ENCODE results near the gene EBF3.

Gene EBF3

DNA sequence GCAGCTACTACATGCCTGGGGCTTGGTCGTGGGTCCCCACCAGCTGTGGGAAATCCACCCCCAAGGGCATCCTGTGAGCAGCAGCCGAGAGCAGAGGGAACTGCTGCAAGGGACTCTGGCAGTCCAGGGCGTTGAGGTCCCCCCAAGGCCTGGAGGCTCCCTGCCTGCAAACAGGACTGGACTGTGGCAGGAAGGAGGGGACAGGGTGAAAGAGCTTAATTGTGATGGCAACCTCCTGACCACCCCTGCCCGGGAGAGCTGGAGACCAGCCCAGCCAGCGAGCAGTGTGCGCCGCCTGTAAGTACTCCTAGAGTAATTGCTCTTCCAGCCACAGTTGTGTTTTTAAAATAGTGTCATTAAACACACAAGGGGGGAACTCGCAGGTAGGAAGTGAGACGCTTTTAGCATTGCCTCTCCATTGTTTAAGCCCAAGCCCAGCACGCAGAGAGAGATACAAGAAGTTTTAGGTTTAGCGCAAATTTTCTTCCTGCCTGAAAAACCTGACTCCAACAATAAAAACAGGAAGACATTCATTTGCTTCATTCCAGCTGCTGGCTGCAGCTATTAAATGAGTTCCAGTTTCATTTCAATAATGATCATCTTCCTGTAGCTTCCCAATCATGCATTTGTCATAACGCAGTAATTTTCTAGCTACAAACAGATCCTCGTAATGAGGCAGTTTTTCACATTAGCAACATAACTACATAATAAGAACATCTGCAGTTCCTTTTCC lies 111.1 kb downstream of the EBF3 start:
- Histone ChIP-seq H3K9ac (ENCODE audit: low read depth, low read length) (no peak overlapping the region), H3K27ac (ENCODE audit: low read length) (no peak overlapping the region), H3K9me3 (ENCODE audit: insufficient read depth, low read depth, low read length) (no peaks in the 10 kb centered on the region; the same call in 1 of the 2 replicates), H3K27me3 (ENCODE audit: insufficient read depth, low read length) (no peaks in the 10 kb centered on the region), H3K36me3 (ENCODE audit: insufficient read depth, low read depth, low read length) (no peaks in the 10 kb centered on the region), H3K4me3 (ENCODE audit: low read length) (no peak overlapping the region), H3K4me1 (ENCODE audit: insufficient read depth, low read length) (no peaks in the 10 kb centered on the region)

DNA sequence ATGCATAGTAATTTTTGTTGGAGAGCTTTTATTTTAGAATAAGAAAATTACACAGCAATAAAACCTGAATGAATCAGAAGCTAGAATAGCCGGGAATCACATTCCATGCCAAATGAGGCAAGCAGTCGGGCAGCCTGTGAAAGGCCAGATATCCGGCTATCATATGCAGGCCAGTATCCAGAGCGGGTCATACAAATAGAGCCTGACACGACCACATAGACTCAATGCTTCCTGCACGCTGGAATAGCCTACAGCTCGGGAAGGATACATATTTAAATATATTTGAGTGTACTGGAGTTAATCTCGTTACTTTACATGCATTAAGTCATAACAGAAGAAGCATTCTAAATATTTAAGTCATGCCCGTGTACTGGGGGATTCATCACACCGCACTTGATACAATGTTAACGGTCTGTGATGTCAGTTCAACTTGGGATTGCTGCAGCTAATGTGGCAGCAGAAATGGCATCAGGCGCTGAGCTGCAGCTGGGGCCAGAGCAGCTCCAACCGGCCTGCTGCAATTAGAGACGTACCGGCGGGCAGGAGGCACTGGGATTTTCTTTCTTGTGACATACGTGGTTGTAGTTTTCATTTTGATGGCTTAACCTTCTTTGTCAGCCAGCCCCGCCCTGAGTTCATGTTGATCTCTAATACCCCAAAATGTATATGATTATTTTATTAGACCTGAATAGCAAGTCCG lies 112.0 kb downstream of the EBF3 start:
- H3K27me3 ChIP-seq (ENCODE audit: insufficient read depth, low read length) = no peaks in the 10 kb centered on the region
- H3K4me3 ChIP-seq (ENCODE audit: low read length) = no peak overlapping the region
- no peak overlapping the region for H3K9ac ChIP-seq (ENCODE audit: low read depth, low read length)
- no peaks in the 10 kb centered on the region; the same call in 1 of the 2 replicates for H3K9me3 ChIP-seq (ENCODE audit: insufficient read depth, low read depth, low read length)
- H3K36me3 ChIP-seq (ENCODE audit: insufficient read depth, low read depth, low read length) = no peaks in the 10 kb centered on the region
- H3K27ac ChIP-seq (ENCODE audit: low read length) = no peak overlapping the region
- peaks cover 4% of the 10 kb centered on the region; the same call in 1 of the 2 replicates for H3K4me1 ChIP-seq (ENCODE audit: insufficient read depth, low read length)

DNA sequence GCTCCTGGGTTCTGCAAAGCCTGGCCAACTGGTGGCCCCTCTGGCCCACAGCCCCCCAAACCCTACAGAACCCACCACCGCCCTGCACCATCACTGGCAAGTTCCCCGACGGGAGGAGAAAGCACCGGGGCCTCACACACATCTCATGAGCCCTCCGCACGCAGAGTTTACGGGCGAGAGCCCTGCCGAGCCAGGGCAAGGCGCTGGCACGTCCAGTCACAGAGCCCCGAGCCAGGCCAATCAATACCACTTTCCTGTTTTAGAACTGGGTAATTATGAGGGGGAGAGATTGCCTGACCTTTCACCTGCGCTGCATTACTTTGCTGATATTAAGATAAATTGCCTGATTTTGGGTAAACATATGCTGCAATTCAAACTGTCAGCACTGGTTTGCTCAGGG lies 113.3 kb downstream of the EBF3 start:
- Histone ChIP-seq H3K9me3 (ENCODE audit: insufficient read depth, low read depth, low read length) (no peaks in the 10 kb centered on the region), H3K4me3 (ENCODE audit: low read length) (no peak overlapping the region), H3K4me1 (ENCODE audit: insufficient read depth, low read length) (peaks cover 4% of the 10 kb centered on the region; the same call in 1 of the 2 replicates), H3K27ac (ENCODE audit: low read length) (no peak overlapping the region), H3K9ac (ENCODE audit: low read depth, low read length) (no peak overlapping the region), H3K27me3 (ENCODE audit: insufficient read depth, low read length) (no peaks in the 10 kb centered on the region), H3K36me3 (ENCODE audit: insufficient read depth, low read depth, low read length) (no peaks in the 10 kb centered on the region)

DNA sequence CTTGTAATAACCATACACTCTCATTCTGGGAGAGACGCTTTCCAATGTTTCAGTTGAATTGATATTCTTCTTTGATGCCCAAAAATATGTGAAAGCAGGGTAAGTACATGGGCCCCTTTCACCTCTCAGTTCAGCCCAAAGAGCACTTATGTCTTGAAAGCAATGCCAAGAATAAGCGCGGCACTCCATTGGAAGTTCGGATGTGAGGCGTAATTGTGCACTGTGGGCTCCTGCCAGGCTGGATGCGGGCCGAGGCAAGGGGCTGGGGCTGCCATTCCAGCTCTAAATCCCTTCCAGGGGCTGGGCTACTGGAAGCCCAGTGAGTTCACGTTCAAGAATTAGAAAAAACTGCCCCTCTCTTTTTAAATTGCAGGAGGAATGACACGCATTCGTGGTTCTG lies 113.8 kb downstream of the EBF3 start:
- H3K9me3 ChIP-seq (ENCODE audit: insufficient read depth, low read depth, low read length) = no peaks in the 10 kb centered on the region
- no peaks in the 10 kb centered on the region for H3K27me3 ChIP-seq (ENCODE audit: insufficient read depth, low read length)
- peaks cover 5% of the 10 kb centered on the region; the same call in 1 of the 2 replicates for H3K4me1 ChIP-seq (ENCODE audit: insufficient read depth, low read length)
- no peaks in the 10 kb centered on the region for H3K36me3 ChIP-seq (ENCODE audit: insufficient read depth, low read depth, low read length)
- no peak overlapping the region for H3K4me3 ChIP-seq (ENCODE audit: low read length)
- H3K27ac ChIP-seq (ENCODE audit: low read length) = no peak overlapping the region
- no peak overlapping the region for H3K9ac ChIP-seq (ENCODE audit: low read depth, low read length)

DNA sequence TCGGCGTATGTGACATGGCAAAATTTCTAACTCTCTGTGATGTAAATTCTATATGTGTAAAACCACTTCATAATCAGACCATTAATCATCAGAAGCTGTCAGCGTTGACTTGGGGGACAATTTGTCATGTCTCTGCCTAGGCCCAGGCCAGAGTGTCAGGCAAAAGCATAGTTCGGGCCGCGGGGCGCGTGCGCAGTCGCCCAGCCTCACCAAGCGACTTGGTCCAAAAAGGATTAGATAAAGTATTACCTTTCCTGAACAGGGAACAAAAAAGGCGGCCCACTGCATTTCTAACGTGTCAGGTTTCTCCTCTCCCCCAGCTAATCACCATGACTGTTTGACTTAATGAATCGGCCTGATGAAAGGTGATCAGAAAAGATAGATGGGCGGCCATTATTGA lies 114.2 kb downstream of the EBF3 start:
- no peak overlapping the region for H3K27ac ChIP-seq (ENCODE audit: low read length)
- H3K27me3 ChIP-seq (ENCODE audit: insufficient read depth, low read length) = no peaks in the 10 kb centered on the region
- no peak overlapping the region for H3K4me3 ChIP-seq (ENCODE audit: low read length)
- H3K9ac ChIP-seq (ENCODE audit: low read depth, low read length) = no peak overlapping the region
- peaks cover 9% of the 10 kb centered on the region; the same call in 1 of the 2 replicates for H3K4me1 ChIP-seq (ENCODE audit: insufficient read depth, low read length)
- no peaks in the 10 kb centered on the region for H3K9me3 ChIP-seq (ENCODE audit: insufficient read depth, low read depth, low read length)
- H3K36me3 ChIP-seq (ENCODE audit: insufficient read depth, low read depth, low read length) = no peaks in the 10 kb centered on the region

DNA sequence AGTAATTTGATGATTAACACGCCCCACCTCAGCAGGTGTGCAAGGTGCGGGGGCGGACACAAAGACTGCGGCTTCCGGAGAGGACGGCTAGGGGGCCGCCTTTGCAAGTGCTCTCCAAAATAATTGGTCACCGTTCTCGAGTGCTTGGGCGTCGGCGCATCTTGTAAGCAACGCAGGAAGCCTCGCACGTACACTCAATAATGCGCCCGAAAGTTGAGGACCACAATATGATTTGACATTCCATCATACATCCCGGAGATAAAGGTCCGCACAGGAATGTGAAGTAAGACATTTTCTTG lies 114.7 kb downstream of the EBF3 start:
- no peak overlapping the region for H3K4me3 ChIP-seq (ENCODE audit: low read length)
- H3K27me3 ChIP-seq (ENCODE audit: insufficient read depth, low read length) = no peaks in the 10 kb centered on the region
- H3K9me3 ChIP-seq (ENCODE audit: insufficient read depth, low read depth, low read length) = no peaks in the 10 kb centered on the region
- H3K36me3 ChIP-seq (ENCODE audit: insufficient read depth, low read depth, low read length) = no peaks in the 10 kb centered on the region
- H3K9ac ChIP-seq (ENCODE audit: low read depth, low read length) = no peak overlapping the region
- peaks cover 9% of the 10 kb centered on the region; the same call in 1 of the 2 replicates for H3K4me1 ChIP-seq (ENCODE audit: insufficient read depth, low read length)
- H3K27ac ChIP-seq (ENCODE audit: low read length) = no peak overlapping the region

DNA sequence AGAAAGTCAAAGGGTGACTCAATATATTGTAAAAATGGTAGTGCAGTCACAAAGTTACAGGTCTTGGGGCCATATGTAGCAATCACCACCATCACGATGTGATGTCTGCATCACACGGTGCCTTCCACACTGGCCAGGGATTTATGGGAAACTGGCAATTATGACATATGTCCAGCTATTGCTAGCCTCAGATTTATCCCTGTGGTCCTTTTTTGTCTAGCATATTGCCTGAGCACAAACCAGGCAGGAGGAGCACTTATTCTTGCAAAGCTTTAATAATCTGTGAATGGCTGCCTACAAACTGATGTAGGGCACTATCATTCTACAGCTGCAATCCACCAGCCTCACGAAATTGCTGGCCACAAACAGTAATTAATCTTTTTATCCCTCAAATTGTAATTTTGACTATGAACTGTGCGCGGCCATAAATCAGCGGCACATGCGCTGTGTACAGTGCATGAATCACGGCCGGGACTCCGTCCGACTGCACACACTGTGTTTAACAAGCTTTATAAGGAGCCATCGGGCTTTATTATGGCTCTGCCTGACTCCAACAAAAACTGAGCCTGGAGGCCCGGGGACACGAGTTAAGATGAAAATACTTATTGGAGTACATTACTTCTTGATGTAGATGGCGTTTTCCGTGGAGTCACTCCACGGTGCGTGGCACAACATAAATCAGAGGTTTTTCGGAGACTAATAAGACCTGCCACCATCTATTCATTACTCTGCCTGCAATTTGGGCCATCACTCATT lies 115.2 kb downstream of the EBF3 start:
- H3K4me3 ChIP-seq (ENCODE audit: low read length) = no peak overlapping the region
- no peak overlapping the region for H3K27ac ChIP-seq (ENCODE audit: low read length)
- H3K9ac ChIP-seq (ENCODE audit: low read depth, low read length) = no peak overlapping the region
- H3K27me3 ChIP-seq (ENCODE audit: insufficient read depth, low read length) = no peaks in the 10 kb centered on the region
- no peaks in the 10 kb centered on the region for H3K36me3 ChIP-seq (ENCODE audit: insufficient read depth, low read depth, low read length)
- H3K4me1 ChIP-seq (ENCODE audit: insufficient read depth, low read length) = peaks cover 9% of the 10 kb centered on the region; the same call in 1 of the 2 replicates
- H3K9me3 ChIP-seq (ENCODE audit: insufficient read depth, low read depth, low read length) = no peaks in the 10 kb centered on the region

DNA sequence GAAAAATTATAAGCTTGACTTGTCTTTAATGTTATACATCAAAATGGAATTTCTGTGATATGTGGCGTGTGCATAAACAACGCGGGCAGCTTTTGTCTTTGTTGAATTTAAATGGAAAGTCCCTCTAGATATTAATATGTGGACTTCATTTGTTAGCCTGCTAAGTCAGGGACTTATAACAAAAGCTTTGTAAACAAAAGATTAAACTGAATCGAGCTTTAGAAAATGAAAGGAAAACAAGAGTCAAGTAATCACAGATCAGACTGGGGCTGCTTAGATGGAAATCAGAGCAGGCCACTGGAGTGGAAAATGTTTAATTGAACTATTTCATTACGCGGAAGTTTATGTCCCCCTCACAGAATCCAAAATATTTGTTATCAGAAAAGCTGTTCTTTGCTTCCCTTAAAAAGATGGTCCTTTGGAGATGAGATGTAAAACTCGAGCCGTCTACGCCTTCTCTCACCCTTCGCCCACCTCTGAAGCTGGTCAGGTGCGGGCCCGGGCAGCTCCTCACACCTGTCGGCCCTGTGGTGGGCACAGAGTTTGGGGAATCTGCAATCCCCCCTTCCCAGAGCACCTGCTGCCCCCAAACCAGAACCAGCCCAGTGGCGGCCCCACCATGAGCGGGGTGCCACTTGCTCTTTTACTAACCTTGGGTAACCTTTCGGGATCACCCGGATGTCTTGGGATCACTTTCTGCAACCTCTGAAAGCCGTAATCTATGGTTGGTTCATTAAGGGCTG lies 116.2 kb downstream of the EBF3 start:
- Histone ChIP-seq H3K9me3 (ENCODE audit: insufficient read depth, low read depth, low read length) (no peaks in the 10 kb centered on the region), H3K4me3 (ENCODE audit: low read length) (no peak overlapping the region), H3K27me3 (ENCODE audit: insufficient read depth, low read length) (no peaks in the 10 kb centered on the region), H3K9ac (ENCODE audit: low read depth, low read length) (no peak overlapping the region), H3K4me1 (ENCODE audit: insufficient read depth, low read length) (peaks cover 9% of the 10 kb centered on the region; the same call in 1 of the 2 replicates), H3K27ac (ENCODE audit: low read length) (no peak overlapping the region), H3K36me3 (ENCODE audit: insufficient read depth, low read depth, low read length) (no peaks in the 10 kb centered on the region)

DNA sequence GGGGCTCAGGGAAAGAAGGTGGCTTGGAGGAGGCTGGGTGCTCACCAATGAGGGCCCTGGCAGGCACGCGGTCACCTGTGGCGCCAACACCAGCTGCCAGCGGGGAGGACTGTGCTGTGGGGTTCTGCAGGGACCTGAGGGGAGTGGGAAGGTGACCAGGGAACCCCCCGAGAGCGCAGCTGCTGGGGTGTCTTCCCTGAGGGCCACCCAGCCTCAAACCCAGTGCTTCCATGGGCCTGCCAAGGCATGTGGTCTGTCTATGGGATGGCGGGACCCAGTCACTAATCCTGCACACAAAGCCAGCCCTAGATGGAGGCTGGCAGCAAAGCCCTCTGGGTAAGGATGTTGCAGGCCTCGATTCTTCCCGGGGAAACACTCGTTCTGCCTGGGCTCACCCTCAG lies 117.1 kb downstream of the EBF3 start:
- H3K9me3 ChIP-seq (ENCODE audit: insufficient read depth, low read depth, low read length) = no peaks in the 10 kb centered on the region
- H3K27me3 ChIP-seq (ENCODE audit: insufficient read depth, low read length) = no peaks in the 10 kb centered on the region
- peaks cover 9% of the 10 kb centered on the region; the same call in 1 of the 2 replicates for H3K4me1 ChIP-seq (ENCODE audit: insufficient read depth, low read length)
- no peaks in the 10 kb centered on the region for H3K36me3 ChIP-seq (ENCODE audit: insufficient read depth, low read depth, low read length)
- H3K4me3 ChIP-seq (ENCODE audit: low read length) = no peak overlapping the region
- H3K9ac ChIP-seq (ENCODE audit: low read depth, low read length) = no peak overlapping the region
- H3K27ac ChIP-seq (ENCODE audit: low read length) = no peak overlapping the region

DNA sequence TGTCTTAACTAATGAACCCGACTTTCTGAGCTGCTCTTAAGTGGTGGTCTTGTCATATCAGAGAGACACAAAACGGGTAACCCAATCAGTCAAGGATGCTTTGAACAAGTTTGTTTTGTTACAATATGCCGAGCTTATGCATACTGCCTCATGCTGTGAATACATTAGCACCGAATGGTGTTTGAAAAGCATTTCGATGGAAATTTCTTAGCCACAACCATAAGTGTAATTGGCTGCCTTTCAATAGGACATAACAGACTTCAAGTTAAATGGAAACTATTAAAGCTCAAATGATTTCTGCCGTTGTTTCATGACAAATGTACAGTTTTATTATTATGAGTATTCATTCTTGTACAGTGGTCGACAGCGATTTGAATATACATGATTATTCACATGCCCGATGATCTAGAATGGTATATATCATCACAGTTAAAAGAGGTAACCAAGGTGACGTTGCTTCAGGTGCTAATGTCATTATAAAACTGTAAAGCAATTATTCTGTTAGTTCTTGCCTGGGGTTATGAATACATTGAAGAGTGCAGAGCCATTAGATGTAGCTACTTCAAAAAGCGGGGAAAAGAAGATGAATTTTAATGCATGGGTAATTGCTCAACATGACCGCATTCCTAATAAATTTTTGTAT lies 118.8 kb downstream of the EBF3 start:
- H3K9me3 ChIP-seq (ENCODE audit: insufficient read depth, low read depth, low read length) = no peaks in the 10 kb centered on the region
- H3K27ac ChIP-seq (ENCODE audit: low read length) = no peak overlapping the region
- no peak overlapping the region for H3K4me3 ChIP-seq (ENCODE audit: low read length)
- H3K36me3 ChIP-seq (ENCODE audit: insufficient read depth, low read depth, low read length) = no peaks in the 10 kb centered on the region
- no peaks in the 10 kb centered on the region for H3K27me3 ChIP-seq (ENCODE audit: insufficient read depth, low read length)
- no peak overlapping the region for H3K9ac ChIP-seq (ENCODE audit: low read depth, low read length)
- peaks cover 9% of the 10 kb centered on the region; the same call in 1 of the 2 replicates for H3K4me1 ChIP-seq (ENCODE audit: insufficient read depth, low read length)

DNA sequence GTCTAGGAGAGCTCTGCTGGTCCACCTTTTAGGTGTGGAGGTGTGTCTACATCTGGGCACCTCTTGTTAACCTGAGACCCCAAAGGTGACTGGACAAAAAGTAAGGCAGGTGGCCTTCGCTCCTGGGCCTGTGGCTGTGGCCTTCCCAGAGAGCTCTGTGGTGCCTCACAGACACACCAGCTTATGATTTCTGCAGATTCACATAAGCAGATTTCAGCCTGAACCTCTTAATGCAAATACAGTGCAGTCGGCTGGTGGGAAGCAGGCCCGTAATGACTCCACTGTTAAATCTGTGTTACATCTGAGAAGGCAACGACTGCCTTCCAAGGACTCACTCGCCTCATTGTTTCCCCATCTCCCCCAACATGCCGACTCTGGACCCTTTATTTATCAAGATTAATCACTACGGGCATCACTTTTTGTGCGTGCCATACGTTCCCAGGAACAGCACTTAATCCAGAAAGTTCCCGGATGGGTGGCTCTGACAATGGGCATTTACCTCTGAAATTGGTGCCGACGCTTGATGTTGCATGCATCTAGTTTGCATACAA lies 119.8 kb downstream of the EBF3 start:
- Histone ChIP-seq H3K9me3 (ENCODE audit: insufficient read depth, low read depth, low read length) (no peaks in the 10 kb centered on the region), H3K9ac (ENCODE audit: low read depth, low read length) (no peak overlapping the region), H3K4me1 (ENCODE audit: insufficient read depth, low read length) (peaks cover 9% of the 10 kb centered on the region; the same call in 1 of the 2 replicates), H3K27me3 (ENCODE audit: insufficient read depth, low read length) (no peaks in the 10 kb centered on the region), H3K27ac (ENCODE audit: low read length) (no peak overlapping the region), H3K4me3 (ENCODE audit: low read length) (no peak overlapping the region), H3K36me3 (ENCODE audit: insufficient read depth, low read depth, low read length) (no peaks in the 10 kb centered on the region)
